Neural crest cell (in vitro differentiated cells): ENCODE measurements around the gene CLCA4. TPM values are rescaled to one million over a fixed set of nuclear protein-coding genes. Genes with fewer than 3 reads are reported as not detected.

Experiments
- DNase-seq: peaks from one replicate; pipeline ENCODE4 v3.0.0; 2021; ENCODE audit warnings: low read depth, mixed read lengths, low spot score
- H3K27ac Mint-ChIP-seq: one replicate; pipeline ENCODE4 v1.8.0; 2021; ENCODE audit warnings: mild to moderate bottlenecking, mixed read lengths; ENCODE audit not compliant: unreplicated experiment
- H3K27me3 Mint-ChIP-seq: 2 replicates; pipeline ENCODE4 v1.8.0; 2021; ENCODE audit warnings: low read depth, mild to moderate bottlenecking, mixed read lengths
- H3K36me3 Mint-ChIP-seq: 2 replicates; pipeline ENCODE4 v1.8.0; 2021; ENCODE audit warnings: low read depth, mild to moderate bottlenecking, mixed read lengths
- H3K4me1 Mint-ChIP-seq: 2 replicates; pipeline ENCODE4 v1.8.0; 2021; ENCODE audit warnings: mixed read lengths
- H3K4me3 Mint-ChIP-seq: one replicate; pipeline ENCODE4 v1.8.0; 2021; ENCODE audit warnings: mild to moderate bottlenecking, mixed read lengths
- H3K9me3 Mint-ChIP-seq: 2 replicates; pipeline ENCODE4 v1.8.0; 2021; ENCODE audit warnings: mixed read lengths
- total RNA-seq: library from RNA; stranded (reverse); gene quantifications from 2 replicates; pipeline ENCODE4 v1.2.1, GENCODE V29; 2021
- TF ChIP-seq, protein P1 (sequence below): fragments of 200-600 bp; sonication (generic); conservative IDR thresholded peaks from 2 replicates; pipeline ENCODE4 v1.5.0; 2021; ENCODE audit warnings: antibody characterized with exemption, mild to moderate bottlenecking

CLCA4 gene
- total RNA-seq, 1 donor from 2014 or later: not detected

DNA sequence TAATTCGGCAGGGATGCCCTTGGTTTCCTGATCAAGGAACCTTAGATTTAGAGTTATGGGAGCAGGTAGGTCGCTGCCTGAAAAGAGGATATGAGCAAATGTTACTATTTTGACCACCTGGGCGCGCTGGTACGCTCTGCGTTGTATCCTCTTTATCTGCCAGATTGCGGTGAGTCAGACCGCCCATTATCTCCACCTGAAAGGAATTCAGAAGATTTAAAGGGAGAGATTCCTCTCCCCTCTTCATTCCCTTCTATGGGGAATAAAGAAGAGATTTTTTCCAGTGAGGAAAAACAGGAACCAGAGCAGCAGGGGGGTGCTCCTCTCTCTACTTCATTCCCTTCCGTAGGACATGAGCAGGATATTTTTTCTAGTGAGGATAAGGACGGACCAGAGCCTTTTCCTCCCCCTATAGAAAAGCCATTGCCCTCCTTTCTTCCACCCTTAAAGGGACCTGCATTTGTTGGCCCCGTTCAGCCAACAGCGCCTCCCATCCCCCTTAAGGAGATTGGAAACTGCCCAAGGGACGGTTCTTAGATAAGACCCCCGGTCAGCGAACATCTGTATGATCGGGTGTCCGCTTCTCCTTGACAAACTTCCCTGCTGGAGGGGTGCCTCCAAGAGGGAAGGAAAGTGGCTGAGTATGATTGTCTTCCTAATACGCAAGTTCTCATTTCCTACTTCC, 44.0 kb upstream of the CLCA4 start:
- Mint-ChIP-seq H3K9me3 (no peaks in the 10 kb centered on the region), H3K4me3 (peak overlapping the region; percentile 61), H3K27me3 (peaks cover 42% of the 10 kb centered on the region), H3K36me3 (no peaks in the 10 kb centered on the region), H3K4me1 (peaks cover 16% of the 10 kb centered on the region), H3K27ac (no peak overlapping the region)
- TF ChIP-seq, protein P1, sequence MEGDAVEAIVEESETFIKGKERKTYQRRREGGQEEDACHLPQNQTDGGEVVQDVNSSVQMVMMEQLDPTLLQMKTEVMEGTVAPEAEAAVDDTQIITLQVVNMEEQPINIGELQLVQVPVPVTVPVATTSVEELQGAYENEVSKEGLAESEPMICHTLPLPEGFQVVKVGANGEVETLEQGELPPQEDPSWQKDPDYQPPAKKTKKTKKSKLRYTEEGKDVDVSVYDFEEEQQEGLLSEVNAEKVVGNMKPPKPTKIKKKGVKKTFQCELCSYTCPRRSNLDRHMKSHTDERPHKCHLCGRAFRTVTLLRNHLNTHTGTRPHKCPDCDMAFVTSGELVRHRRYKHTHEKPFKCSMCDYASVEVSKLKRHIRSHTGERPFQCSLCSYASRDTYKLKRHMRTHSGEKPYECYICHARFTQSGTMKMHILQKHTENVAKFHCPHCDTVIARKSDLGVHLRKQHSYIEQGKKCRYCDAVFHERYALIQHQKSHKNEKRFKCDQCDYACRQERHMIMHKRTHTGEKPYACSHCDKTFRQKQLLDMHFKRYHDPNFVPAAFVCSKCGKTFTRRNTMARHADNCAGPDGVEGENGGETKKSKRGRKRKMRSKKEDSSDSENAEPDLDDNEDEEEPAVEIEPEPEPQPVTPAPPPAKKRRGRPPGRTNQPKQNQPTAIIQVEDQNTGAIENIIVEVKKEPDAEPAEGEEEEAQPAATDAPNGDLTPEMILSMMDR: no peak
- DNase-seq: no peak

DNA sequence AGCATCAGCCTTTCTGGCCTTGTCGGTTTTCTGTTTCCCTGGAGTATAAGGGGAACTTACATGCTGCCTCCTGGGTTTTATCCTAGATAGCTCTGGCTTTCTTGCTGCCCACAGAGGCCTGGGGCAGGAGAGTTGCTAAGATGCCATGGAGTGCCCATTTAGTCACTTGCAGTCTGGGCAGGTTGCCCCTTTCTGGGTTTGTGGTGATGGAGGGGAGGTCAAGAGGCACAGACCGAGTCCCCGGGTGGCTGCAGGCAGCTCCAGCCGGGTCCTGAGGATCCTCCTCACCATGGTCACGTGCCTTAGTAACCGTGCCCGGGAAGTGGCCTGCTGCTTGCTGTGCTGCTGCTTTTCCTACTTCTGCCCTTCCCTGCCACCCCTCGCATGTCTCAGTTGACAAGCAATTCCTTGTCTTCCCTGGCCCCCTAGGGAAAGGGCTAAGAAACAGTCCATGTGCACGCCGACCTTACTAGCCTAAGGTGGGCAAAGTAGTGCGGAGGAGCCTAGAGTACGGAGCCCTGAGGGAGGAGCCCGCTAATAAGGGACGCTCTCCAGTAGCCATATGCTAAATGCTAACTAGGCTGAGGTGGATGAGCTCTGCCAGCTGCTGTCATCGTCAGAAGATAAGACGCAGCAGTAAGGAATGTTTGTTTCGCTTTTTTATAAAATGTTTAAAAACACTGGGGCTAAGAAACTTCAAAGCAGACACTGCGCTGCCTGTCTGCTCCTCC, 43.3 kb upstream of the CLCA4 start:
- DNase-seq: no peak

DNA sequence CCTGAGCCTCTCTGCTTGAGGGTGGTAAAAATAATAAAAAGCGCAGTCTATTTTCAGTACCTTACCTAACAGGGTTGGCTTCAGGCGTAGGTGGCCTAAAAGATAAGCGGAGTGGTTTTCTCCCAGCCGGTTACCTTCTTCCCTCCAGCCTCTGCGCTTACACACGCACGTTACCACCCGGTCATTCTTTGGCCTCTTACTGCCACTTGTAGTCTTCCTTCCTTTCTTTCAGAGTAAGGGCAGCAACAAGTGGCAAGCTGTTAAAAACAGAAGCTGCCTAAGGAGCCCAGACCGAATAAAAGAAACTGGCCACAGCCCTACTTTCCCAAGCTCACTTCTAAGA, 42.8 kb upstream of the CLCA4 start:
- peaks cover 35% of the 10 kb centered on the region for H3K27me3 Mint-ChIP-seq
- no peaks in the 10 kb centered on the region for H3K36me3 Mint-ChIP-seq
- no peak overlapping the region for H3K27ac Mint-ChIP-seq

More for the DNA sequence above, 43.3 kb upstream of the CLCA4 start:
- Mint-ChIP-seq H3K27ac (no peak overlapping the region), H3K36me3 (no peaks in the 10 kb centered on the region), H3K27me3 (peaks cover 39% of the 10 kb centered on the region), H3K4me3 (peak overlapping the region; percentile 42), H3K4me1 (peaks cover 16% of the 10 kb centered on the region), H3K9me3 (no peaks in the 10 kb centered on the region)
- TF ChIP-seq, protein P1: no peak

DNA sequence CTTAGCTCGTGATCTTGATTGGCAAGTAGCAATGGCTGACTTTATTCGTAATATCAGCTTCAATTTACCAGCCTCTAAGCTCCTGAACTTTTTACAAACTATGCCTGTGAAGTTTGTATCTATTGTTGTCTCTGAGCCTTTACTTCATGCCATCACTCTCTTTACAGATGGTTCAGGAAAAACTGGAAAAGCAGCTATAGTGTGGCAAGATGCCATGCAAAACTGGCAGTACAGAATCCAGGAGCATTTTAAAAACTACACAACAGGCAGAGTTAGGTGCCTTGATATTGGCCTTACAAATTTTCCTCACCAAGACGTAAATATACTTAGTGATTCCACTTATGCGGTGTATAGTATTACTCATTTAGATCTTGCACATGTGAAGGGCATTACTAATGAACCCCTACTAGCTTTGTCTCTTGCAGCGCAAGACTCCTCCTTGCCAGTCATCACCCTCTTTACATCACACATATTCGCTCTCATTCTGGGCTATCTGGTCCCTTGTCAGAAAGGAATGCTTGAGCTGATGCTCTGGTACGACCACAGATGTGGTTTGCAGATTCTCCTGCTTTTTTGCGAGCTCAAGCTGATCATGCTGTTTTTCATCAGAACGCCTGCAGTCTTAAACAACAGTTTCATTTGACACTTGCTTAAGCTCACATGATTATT, 41.8 kb upstream of the CLCA4 start:
- DNase-seq: no peak
- Mint-ChIP-seq H3K4me1 (peaks cover 16% of the 10 kb centered on the region), H3K27ac (no peak overlapping the region), H3K27me3 (peaks cover 35% of the 10 kb centered on the region), H3K36me3 (no peaks in the 10 kb centered on the region), H3K4me3 (no peak overlapping the region), H3K9me3 (no peaks in the 10 kb centered on the region)
- TF ChIP-seq, protein P1: no peak

More for the DNA sequence above, 42.8 kb upstream of the CLCA4 start:
- no peaks in the 10 kb centered on the region for H3K9me3 Mint-ChIP-seq
- H3K4me3 Mint-ChIP-seq: no peak overlapping the region
- no peak for DNase-seq
- TF ChIP-seq, protein P1: no peak
- peaks cover 16% of the 10 kb centered on the region for H3K4me1 Mint-ChIP-seq

DNA sequence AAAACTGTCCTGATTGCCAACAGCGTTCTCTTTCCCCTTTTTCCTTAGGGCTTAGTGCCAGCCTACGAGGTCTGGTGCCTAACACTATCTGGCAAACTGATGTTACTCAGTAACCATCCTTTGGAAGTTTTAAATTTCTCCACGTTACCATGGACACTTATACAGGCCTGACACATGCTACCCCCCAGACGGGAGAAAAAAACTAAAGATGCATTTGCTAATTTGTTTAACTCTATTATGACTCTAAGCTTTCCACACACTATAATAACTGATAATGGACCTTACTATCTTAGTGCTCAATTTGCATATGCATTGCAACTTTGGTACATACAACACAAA, 41.3 kb upstream of the CLCA4 start:
- no peak for DNase-seq
- Mint-ChIP-seq H3K4me3 (no peak overlapping the region), H3K4me1 (peaks cover 16% of the 10 kb centered on the region), H3K27me3 (peaks cover 35% of the 10 kb centered on the region), H3K9me3 (no peaks in the 10 kb centered on the region), H3K36me3 (no peaks in the 10 kb centered on the region), H3K27ac (no peak overlapping the region)
- TF ChIP-seq, protein P1: no peak
